Neuronal stem cell (in vitro differentiated cells): ENCODE results near the gene COX4I1.
A peak's percentile ranks its signal among the peaks of the same experiment; 100 is the strongest.

Experiments
- DNase-seq: peaks from one replicate; pipeline ENCODE4 v3.0.0-alpha.2; 2013; ENCODE audit warnings: low spot score
- H2AFZ ChIP-seq: one replicate; pipeline ENCODE4 v1.6.1; 2013; ENCODE audit warnings: mild to moderate bottlenecking, low read length, inconsistent platforms
- H2AK5ac ChIP-seq: 2 replicates; pipeline ENCODE4 v1.6.1; 2013; ENCODE audit warnings: low read depth, mild to moderate bottlenecking, inconsistent platforms, low read length, moderate library complexity, mixed read lengths
- H2BK120ac ChIP-seq: 2 replicates; pipeline ENCODE4 v1.6.1; 2013; ENCODE audit warnings: low read depth, mild to moderate bottlenecking, inconsistent platforms, low read length, moderate library complexity, mixed read lengths
- H2BK12ac ChIP-seq: one replicate; pipeline ENCODE4 v1.6.1; 2013; ENCODE audit warnings: low read length, inconsistent platforms
- H2BK15ac ChIP-seq: 2 replicates; pipeline ENCODE4 v1.6.1; 2013; ENCODE audit warnings: mild to moderate bottlenecking, low read length, inconsistent platforms, mixed read lengths
- H2BK5ac ChIP-seq: one replicate; pipeline ENCODE4 v1.6.1; 2013; ENCODE audit warnings: inconsistent platforms, mild to moderate bottlenecking, low read length, moderate library complexity
- H3K14ac ChIP-seq: one replicate; pipeline ENCODE4 v1.6.1; 2013; ENCODE audit warnings: low read length, inconsistent platforms
- H3K18ac ChIP-seq: 2 replicates; pipeline ENCODE4 v1.6.1; 2013; ENCODE audit warnings: low read length, inconsistent platforms
- H3K23ac ChIP-seq: 2 replicates; pipeline ENCODE4 v1.6.1; 2013; ENCODE audit warnings: low read depth, mild to moderate bottlenecking, mixed read lengths, low read length, inconsistent platforms; ENCODE audit not compliant: poor library complexity
- H3K27ac ChIP-seq: replicated peaks from 3 replicates; pipeline ENCODE4 v1.5.1; 2013; ENCODE audit warnings: low read length, inconsistent platforms
- H3K27me3 ChIP-seq, 3 experiments: 2 replicates each; pipeline ENCODE4 v1.6.1; 2013; ENCODE audit warnings: low read length in 3 of 3, mild to moderate bottlenecking in 2 of 3, inconsistent platforms in 1 of 3, low read depth in 1 of 3, mixed read lengths in 1 of 3, moderate library complexity in 1 of 3; ENCODE audit not compliant: control insufficient read depth in 3 of 3, insufficient read depth in 3 of 3
- H3K36me3 ChIP-seq, 2 donors: replicated peaks in 1 of 2; 2 replicates each; pipeline ENCODE4 v1.6.1; 2013; ENCODE audit warnings: low read length in 2 of 2; ENCODE audit not compliant: control insufficient read depth in 2 of 2, insufficient read depth in 2 of 2
- H3K4ac ChIP-seq: 2 replicates; pipeline ENCODE4 v1.6.1; 2013; ENCODE audit warnings: inconsistent platforms, mild to moderate bottlenecking, low read length, moderate library complexity
- H3K4me1 ChIP-seq, 2 donors: 1 replicate in 1 of 2; 2 replicates in 1 of 2; pipeline ENCODE4 v1.6.1; 2013; ENCODE audit warnings: low read length in 2 of 2, low read depth in 1 of 2; ENCODE audit not compliant: control insufficient read depth in 2 of 2, insufficient read depth in 1 of 2
- H3K4me2 ChIP-seq: one replicate; pipeline ENCODE4 v1.6.1; 2013; ENCODE audit warnings: mild to moderate bottlenecking, low read length, inconsistent platforms; ENCODE audit not compliant: insufficient read depth, poor library complexity, severe bottlenecking
- H3K4me3 ChIP-seq, 2 donors: 2 replicates each; pipeline ENCODE4 v1.5.1; 2013; ENCODE audit warnings: low read length in 2 of 2, mild to moderate bottlenecking in 2 of 2, inconsistent platforms in 1 of 2, moderate library complexity in 1 of 2
- H3K79me1 ChIP-seq: one replicate; pipeline ENCODE4 v1.6.1; 2013; ENCODE audit warnings: low read depth, mild to moderate bottlenecking, inconsistent platforms, low read length, moderate library complexity
- H3K9ac ChIP-seq: one replicate; pipeline ENCODE4 v1.6.1; 2013; ENCODE audit warnings: mild to moderate bottlenecking, low read depth, low read length, inconsistent platforms; ENCODE audit not compliant: poor library complexity
- H3K9me3 ChIP-seq, 2 donors: replicated peaks in 1 of 2; 2 replicates each; pipeline versions ENCODE3 to v1.6.1; 2013; ENCODE audit warnings: low read length in 2 of 2, mild to moderate bottlenecking in 2 of 2, inconsistent platforms in 1 of 2, low read depth in 1 of 2, mixed read lengths in 1 of 2, moderate library complexity in 1 of 2; ENCODE audit not compliant: control insufficient read depth in 2 of 2, insufficient read depth in 1 of 2
- H4K8ac ChIP-seq: one replicate; pipeline ENCODE4 v1.6.1; 2013; ENCODE audit warnings: low read depth, mild to moderate bottlenecking, inconsistent platforms, low read length, moderate library complexity
- H4K91ac ChIP-seq: one replicate; pipeline ENCODE4 v1.6.1; 2013; ENCODE audit warnings: low read length, low read depth, mild to moderate bottlenecking, inconsistent platforms; ENCODE audit not compliant: poor library complexity
- WGBS, 2 donors: extraction: QIAGEN DNeasy Blood & Tissue Kit; methylation state at CpG; one replicate each; pipeline ENCODE4 v1.1.7; 2013; ENCODE audit warnings: missing lambda C conversion rate in 2 of 2, mixed read lengths in 1 of 2; ENCODE audit not compliant: insufficient read length in 2 of 2, insufficient replicate concordance in 1 of 2; ENCODE audit errors: extremely low coverage in 2 of 2; 5-methylcytosine and 5-hydroxymethylcytosine counted together

The COX4I1 gene

GRCh38 chr16:85783441-85783840 lies 16.1 kb upstream of the COX4I1 start:
- Histone ChIP-seq H3K23ac (no peak overlapping the region), H3K36me3 (peaks cover 48 to 85% of the 10 kb centered on the region in 2 donors), H4K8ac (no peak overlapping the region), H3K4me1 (no peaks in the 10 kb centered on the region), H3K4me2 (no peak overlapping the region), H3K14ac (no peak overlapping the region), H3K9me3 (no peaks in the 10 kb centered on the region), H2AK5ac (no peak overlapping the region), H3K18ac (no peak overlapping the region), H3K79me1 (peaks cover 16% of the 10 kb centered on the region), H2BK5ac (no peak overlapping the region), H2BK120ac (no peak overlapping the region), H2BK12ac (no peak overlapping the region), H3K9ac (peak overlapping the region; percentile 0), H3K27ac (no peak overlapping the region), H2BK15ac (no peak overlapping the region), H2AFZ (no peak overlapping the region), H3K4me3 (no peak overlapping the region), H3K4ac (no peak overlapping the region), H3K27me3 (no peaks in the 10 kb centered on the region), H4K91ac (no peak overlapping the region)
- WGBS, 2 donors = no CpG with 5 or more reads among the region's 8 CpGs
- DNase-seq = no peak

DNA sequence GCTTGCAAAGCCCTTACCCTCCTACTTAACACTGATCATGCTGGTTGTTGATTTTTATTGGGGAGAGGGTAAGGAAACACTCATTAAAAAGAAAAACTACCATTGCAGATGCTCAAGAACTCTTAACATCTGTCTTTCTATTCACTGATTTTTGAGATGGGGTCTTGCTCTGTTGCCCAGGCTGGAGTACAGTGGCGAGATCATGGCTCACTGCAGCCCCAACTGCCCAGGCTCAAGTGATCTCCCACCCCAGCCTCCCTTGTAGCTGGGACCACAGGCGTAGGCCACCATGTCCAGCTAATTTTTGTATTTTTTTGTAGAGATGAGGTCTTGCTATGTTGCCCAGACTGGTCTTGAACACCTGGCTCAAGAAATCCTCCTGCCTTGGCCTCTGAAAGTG lies 14.7 kb upstream of the COX4I1 start:
- Histone ChIP-seq H2BK120ac (no peak overlapping the region), H2AK5ac (no peak overlapping the region), H3K27me3 (no peaks in the 10 kb centered on the region), H3K9me3 (no peaks in the 10 kb centered on the region), H2AFZ (no peak overlapping the region), H4K8ac (no peak overlapping the region), H2BK12ac (no peak overlapping the region), H3K4me3 (peak overlapping the region in 1 of 2 donors; percentile 14), H3K23ac (no peak overlapping the region), H4K91ac (no peak overlapping the region), H3K4me1 (no peaks in the 10 kb centered on the region), H3K4me2 (no peak overlapping the region), H3K18ac (no peak overlapping the region), H3K36me3 (peaks cover 44 to 80% of the 10 kb centered on the region in 2 donors), H3K4ac (no peak overlapping the region), H2BK5ac (no peak overlapping the region), H3K79me1 (peaks cover 16% of the 10 kb centered on the region), H3K14ac (no peak overlapping the region), H2BK15ac (no peak overlapping the region), H3K9ac (no peak overlapping the region), H3K27ac (no peak overlapping the region)
- DNase-seq = no peak
- WGBS, 2 donors = no CpG with 5 or more reads among the region's 2 CpGs

DNA sequence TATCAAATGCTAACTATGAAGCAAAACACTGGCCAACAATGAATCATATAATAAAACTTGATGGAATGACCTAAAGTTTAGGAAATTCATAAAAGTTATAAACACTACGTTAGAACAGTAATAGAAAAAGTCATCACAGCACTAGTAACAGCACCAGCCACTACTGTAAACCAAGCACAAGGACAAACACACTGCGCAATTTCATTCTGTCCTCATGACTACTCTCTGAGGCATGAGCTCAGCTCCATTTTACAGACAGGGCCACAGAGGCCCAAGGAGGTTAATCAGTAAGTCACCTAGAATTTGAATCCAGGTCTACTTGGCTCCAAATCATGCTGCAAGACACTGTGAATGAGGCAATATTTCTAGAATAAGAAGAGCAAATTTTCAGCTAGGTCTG lies 13.6 kb upstream of the COX4I1 start:
- no peak overlapping the region for H2BK15ac ChIP-seq
- no peak overlapping the region for H4K91ac ChIP-seq
- H3K9ac ChIP-seq = no peak overlapping the region
- H3K4ac ChIP-seq = no peak overlapping the region
- H3K36me3 ChIP-seq = peaks cover 34 to 71% of the 10 kb centered on the region in 2 donors
- DNase-seq = no peak
- H3K23ac ChIP-seq = no peak overlapping the region
- no peaks in the 10 kb centered on the region for H3K27me3 ChIP-seq
- no peak overlapping the region for H3K4me2 ChIP-seq
- no peak overlapping the region for H2BK120ac ChIP-seq
- H3K27ac ChIP-seq = no peak overlapping the region
- H2BK12ac ChIP-seq = no peak overlapping the region
- no CpG with 5 or more reads among the region's 2 CpGs for WGBS, 2 donors
- no peak overlapping the region for H3K18ac ChIP-seq
- peaks cover 16% of the 10 kb centered on the region for H3K79me1 ChIP-seq
- no peak overlapping the region for H4K8ac ChIP-seq
- no peaks in the 10 kb centered on the region for H3K4me1 ChIP-seq
- H3K4me3 ChIP-seq = no peak overlapping the region
- H3K14ac ChIP-seq = no peak overlapping the region
- no peak overlapping the region for H2AK5ac ChIP-seq
- H3K9me3 ChIP-seq = no peaks in the 10 kb centered on the region
- no peak overlapping the region for H2BK5ac ChIP-seq
- H2AFZ ChIP-seq = no peak overlapping the region

- no peak overlapping the region for H3K4ac ChIP-seq
- peak overlapping the region; percentile 14 for H3K9ac ChIP-seq
- no peak overlapping the region for H3K23ac ChIP-seq
- H2AFZ ChIP-seq = no peak overlapping the region
- DNase-seq = no peak
- no peak overlapping the region for H2AK5ac ChIP-seq
- H3K14ac ChIP-seq = no peak overlapping the region
- H3K4me2 ChIP-seq = no peak overlapping the region
- H4K91ac ChIP-seq = no peak overlapping the region
- H2BK120ac ChIP-seq = no peak overlapping the region
- H2BK12ac ChIP-seq = no peak overlapping the region
- H4K8ac ChIP-seq = no peak overlapping the region
- no peak overlapping the region for H2BK15ac ChIP-seq
- H3K18ac ChIP-seq = no peak overlapping the region
- H2BK5ac ChIP-seq = no peak overlapping the region
- no peaks in the 10 kb centered on the region for H3K27me3 ChIP-seq
- peaks cover 40 to 74% of the 10 kb centered on the region in 2 donors for H3K36me3 ChIP-seq
- no peak overlapping the region for H3K4me3 ChIP-seq
- H3K9me3 ChIP-seq = peaks cover 0 to 3% of the 10 kb centered on the region in 2 donors
- no peaks in the 10 kb centered on the region for H3K4me1 ChIP-seq
- H3K79me1 ChIP-seq = peaks cover 16% of the 10 kb centered on the region
- WGBS, 2 donors = no CpG with 5 or more reads among the region's 11 CpGs
- no peak overlapping the region for H3K27ac ChIP-seq
Observed at GRCh38 chr16:85788819-85789218, 10.7 kb upstream of the COX4I1 start.
